ENCODE measurements around the gene CCDC69.

Gene CCDC69

DNA sequence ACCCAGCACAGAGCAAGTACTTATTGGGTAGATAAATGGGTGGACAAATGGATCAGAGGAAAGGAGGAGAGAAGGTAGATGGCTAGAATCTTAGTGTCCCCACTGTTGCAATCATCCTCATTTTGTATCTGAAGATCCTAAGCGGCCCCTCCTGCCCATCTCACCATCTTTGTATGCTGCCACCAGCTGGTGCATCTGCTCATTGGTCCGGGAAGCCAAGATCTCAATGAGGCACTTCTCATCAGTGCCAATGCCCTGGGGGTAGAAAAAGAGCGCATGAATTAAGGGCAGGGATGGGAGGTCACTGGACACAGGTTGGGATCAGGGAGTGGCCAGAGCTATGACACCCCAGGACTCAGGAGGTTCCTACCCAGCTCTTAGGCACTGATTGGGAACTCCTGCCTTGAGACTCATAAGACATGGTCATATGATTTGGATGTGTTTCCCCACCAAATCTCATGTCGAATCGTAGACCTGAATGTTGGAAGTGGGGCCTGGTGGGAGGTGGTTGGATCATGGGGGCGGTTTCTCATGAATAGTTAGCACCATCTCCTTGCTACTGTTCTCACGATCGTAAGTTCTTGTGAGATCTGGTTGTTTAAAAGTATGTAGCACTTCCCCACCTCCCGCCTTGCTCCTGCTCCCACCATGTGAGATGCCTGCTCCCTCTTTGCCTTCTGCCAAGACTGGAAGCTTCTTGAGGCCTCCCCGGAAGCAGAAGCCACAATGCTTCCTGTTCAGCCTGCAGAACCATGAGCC lies 86.6 kb downstream of the CCDC69 start:
- no peak overlapping the region for H3K4me3 ChIP-seq (ENCODE audit: low read length)
- no peak for DNase-seq (ENCODE audit: low read depth)
- TF ChIP-seq, protein P1, sequence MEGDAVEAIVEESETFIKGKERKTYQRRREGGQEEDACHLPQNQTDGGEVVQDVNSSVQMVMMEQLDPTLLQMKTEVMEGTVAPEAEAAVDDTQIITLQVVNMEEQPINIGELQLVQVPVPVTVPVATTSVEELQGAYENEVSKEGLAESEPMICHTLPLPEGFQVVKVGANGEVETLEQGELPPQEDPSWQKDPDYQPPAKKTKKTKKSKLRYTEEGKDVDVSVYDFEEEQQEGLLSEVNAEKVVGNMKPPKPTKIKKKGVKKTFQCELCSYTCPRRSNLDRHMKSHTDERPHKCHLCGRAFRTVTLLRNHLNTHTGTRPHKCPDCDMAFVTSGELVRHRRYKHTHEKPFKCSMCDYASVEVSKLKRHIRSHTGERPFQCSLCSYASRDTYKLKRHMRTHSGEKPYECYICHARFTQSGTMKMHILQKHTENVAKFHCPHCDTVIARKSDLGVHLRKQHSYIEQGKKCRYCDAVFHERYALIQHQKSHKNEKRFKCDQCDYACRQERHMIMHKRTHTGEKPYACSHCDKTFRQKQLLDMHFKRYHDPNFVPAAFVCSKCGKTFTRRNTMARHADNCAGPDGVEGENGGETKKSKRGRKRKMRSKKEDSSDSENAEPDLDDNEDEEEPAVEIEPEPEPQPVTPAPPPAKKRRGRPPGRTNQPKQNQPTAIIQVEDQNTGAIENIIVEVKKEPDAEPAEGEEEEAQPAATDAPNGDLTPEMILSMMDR (conservative IDR thresholded peaks at IDR 0.05; ENCODE audit: low read depth, low read length): no peak

DNA sequence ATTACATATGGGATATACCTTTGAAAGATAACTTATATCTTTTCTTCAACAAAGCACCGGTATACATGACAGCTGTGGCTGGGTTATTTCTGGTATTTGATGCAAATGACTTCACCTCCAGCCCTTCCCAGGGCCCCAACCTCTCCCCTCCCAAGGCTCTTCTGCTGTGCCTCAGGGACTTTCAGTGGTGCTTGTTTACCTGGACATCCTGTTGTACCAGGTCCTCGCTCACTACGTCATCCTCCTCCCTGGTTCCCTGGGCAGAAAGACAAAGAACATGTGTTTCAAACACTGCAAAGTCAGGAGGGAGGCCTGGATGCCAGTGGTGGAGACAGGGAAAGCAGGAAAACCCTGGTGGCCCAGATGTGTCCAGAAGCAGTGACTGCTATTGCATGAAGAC lies 89.7 kb downstream of the CCDC69 start:
- DNase-seq (ENCODE audit: low read depth): no peak
- TF ChIP-seq, protein P1 (conservative IDR thresholded peaks at IDR 0.05; ENCODE audit: low read depth, low read length): no peak
- no peak overlapping the region for H3K4me3 ChIP-seq (ENCODE audit: low read length)

- no peak overlapping the region for H3K4me3 ChIP-seq (ENCODE audit: low read length)
- TF ChIP-seq, protein P1 (conservative IDR thresholded peaks at IDR 0.05; ENCODE audit: low read depth, low read length): no peak
- no peak for DNase-seq (ENCODE audit: low read depth)
Observed at GRCh38 chr5:151132963-151133362, 90.9 kb downstream of the CCDC69 start.
